ENCODE data around the gene PEAR1. TPM values are rescaled to one million over a fixed set of nuclear protein-coding genes. Genes with fewer than 3 reads are reported as not detected.

Gene PEAR1
- total RNA-seq, 3 donors from 2014 or later, result 2.3 to 7.2 (median 4.6) TPM

DNA sequence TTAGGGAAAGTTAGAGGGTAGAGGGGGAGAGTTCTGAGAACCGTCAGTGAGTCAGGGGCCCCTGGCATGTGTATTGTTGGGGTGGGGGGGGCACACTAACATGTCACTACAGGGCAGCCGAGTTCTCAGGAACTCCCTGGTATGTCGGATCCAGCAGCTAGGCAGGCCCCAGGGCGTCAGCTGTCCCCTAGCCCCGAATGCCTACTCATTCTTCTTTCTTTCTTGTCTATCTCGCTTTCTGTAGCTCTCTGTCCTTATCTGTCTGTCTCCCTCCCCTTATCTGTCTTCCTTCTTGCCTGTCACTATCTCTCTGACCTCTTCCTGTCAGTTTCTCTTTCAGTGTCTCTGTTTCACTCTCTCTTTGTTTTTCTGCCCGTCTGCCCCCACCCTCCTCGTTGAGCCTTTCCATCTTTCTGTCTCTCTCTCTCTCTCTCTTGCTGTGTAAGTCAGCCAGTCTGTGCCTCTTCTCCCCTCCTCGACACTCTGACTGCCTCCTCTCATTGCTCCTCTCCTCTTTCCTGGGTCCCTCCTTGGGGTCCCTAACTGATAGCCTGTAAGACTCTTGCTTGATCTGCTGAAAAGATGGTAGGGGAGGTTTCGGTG lies 30.4 kb upstream of the PEAR1 start:
- intact Hi-C loops (cut with DNase I, micrococcal nuclease), result loop anchor here in 1 of 2 donors (5.0 kb wide), 1 partner anchor 66 kb away; no protein-coding TSS in a partner anchor
- no peaks in the 10 kb centered on the region for H3K36me3 ChIP-seq (ENCODE audit: low read depth)
- H3K9me3 ChIP-seq, result no peaks in the 10 kb centered on the region
- TF ChIP-seq, protein P1, sequence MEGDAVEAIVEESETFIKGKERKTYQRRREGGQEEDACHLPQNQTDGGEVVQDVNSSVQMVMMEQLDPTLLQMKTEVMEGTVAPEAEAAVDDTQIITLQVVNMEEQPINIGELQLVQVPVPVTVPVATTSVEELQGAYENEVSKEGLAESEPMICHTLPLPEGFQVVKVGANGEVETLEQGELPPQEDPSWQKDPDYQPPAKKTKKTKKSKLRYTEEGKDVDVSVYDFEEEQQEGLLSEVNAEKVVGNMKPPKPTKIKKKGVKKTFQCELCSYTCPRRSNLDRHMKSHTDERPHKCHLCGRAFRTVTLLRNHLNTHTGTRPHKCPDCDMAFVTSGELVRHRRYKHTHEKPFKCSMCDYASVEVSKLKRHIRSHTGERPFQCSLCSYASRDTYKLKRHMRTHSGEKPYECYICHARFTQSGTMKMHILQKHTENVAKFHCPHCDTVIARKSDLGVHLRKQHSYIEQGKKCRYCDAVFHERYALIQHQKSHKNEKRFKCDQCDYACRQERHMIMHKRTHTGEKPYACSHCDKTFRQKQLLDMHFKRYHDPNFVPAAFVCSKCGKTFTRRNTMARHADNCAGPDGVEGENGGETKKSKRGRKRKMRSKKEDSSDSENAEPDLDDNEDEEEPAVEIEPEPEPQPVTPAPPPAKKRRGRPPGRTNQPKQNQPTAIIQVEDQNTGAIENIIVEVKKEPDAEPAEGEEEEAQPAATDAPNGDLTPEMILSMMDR (IDR thresholded peaks at IDR 0.05), result no peak
- DNase-seq (no peak), ATAC-seq (no peak)
- peaks cover 17% of the 10 kb centered on the region for H3K4me1 ChIP-seq (ENCODE audit: low read depth)
- H3K4me3 ChIP-seq, result no peak overlapping the region

GRCh38 chr1:156863631-156864030 lies 29.9 kb upstream of the PEAR1 start:
- Histone ChIP-seq H3K9me3 (no peaks in the 10 kb centered on the region), H3K36me3 (ENCODE audit: low read depth) (no peaks in the 10 kb centered on the region), H3K4me3 (no peak overlapping the region), H3K4me1 (ENCODE audit: low read depth) (peaks cover 17% of the 10 kb centered on the region)
- TF ChIP-seq, protein P1 (IDR thresholded peaks at IDR 0.05), result no peak
- intact Hi-C loops (cut with DNase I, micrococcal nuclease), result loop anchor here in 1 of 2 donors (5.0 kb wide), 1 partner anchor 66 kb away; no protein-coding TSS in a partner anchor
- DNase-seq (no peak), ATAC-seq (no peak)

GRCh38 chr1:156864796-156865195 lies 28.7 kb upstream of the PEAR1 start:
- intact Hi-C loops (cut with DNase I, micrococcal nuclease), result loop anchor here in 1 of 2 donors (5.0 kb wide), 1 partner anchor 67 kb away; no protein-coding TSS in a partner anchor
- no peaks in the 10 kb centered on the region for H3K36me3 ChIP-seq (ENCODE audit: low read depth)
- peaks cover 10% of the 10 kb centered on the region for H3K4me1 ChIP-seq (ENCODE audit: low read depth)
- ATAC-seq, result no peak
- H3K4me3 ChIP-seq, result no peak overlapping the region
- no peak for DNase-seq
- no peaks in the 10 kb centered on the region for H3K9me3 ChIP-seq
- TF ChIP-seq, protein P1 (IDR thresholded peaks at IDR 0.05), result no peak

GRCh38 chr1:156865258-156865657 lies 28.3 kb upstream of the PEAR1 start:
- Histone ChIP-seq H3K4me1 (ENCODE audit: low read depth) (peaks cover 6% of the 10 kb centered on the region), H3K4me3 (no peak overlapping the region), H3K9me3 (no peaks in the 10 kb centered on the region), H3K36me3 (ENCODE audit: low read depth) (no peaks in the 10 kb centered on the region)
- ATAC-seq, result no peak
- intact Hi-C loops (cut with DNase I, micrococcal nuclease), result no loop called here
- no peak for DNase-seq
- TF ChIP-seq, protein P1 (IDR thresholded peaks at IDR 0.05), result no peak

DNA sequence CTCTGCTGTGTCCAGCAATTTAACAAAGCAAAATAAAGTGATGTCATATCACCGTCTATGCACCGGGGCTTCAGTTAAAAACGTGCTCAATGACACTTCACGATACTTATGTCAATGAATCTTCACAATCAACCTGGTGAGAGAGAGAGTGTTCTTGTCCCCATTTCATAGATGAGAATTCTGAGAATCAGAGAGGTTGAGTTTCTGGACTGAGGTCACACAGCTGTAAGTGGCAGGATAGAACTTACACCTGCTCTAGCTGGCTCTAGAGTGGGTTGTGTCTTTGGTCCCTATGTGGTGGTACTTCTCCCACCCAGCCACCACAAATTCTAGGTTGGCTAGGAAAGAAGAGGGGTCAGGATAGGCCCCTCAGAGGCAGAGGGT lies 27.7 kb upstream of the PEAR1 start:
- peaks cover 4% of the 10 kb centered on the region for H3K4me1 ChIP-seq (ENCODE audit: low read depth)
- intact Hi-C loops (cut with DNase I, micrococcal nuclease), result no loop called here
- ATAC-seq, result no peak

More for the DNA sequence above, 27.7 kb upstream of the PEAR1 start:
- H3K4me3 ChIP-seq, result no peak overlapping the region
- no peaks in the 10 kb centered on the region for H3K9me3 ChIP-seq
- no peak for DNase-seq
- no peaks in the 10 kb centered on the region for H3K36me3 ChIP-seq (ENCODE audit: low read depth)
- TF ChIP-seq, protein P1 (IDR thresholded peaks at IDR 0.05), result no peak

Data from mucosa of descending colon (tissue), 3 donors.